Measurements from ENCODE around the gene NINJ1.

The NINJ1 gene

DNA sequence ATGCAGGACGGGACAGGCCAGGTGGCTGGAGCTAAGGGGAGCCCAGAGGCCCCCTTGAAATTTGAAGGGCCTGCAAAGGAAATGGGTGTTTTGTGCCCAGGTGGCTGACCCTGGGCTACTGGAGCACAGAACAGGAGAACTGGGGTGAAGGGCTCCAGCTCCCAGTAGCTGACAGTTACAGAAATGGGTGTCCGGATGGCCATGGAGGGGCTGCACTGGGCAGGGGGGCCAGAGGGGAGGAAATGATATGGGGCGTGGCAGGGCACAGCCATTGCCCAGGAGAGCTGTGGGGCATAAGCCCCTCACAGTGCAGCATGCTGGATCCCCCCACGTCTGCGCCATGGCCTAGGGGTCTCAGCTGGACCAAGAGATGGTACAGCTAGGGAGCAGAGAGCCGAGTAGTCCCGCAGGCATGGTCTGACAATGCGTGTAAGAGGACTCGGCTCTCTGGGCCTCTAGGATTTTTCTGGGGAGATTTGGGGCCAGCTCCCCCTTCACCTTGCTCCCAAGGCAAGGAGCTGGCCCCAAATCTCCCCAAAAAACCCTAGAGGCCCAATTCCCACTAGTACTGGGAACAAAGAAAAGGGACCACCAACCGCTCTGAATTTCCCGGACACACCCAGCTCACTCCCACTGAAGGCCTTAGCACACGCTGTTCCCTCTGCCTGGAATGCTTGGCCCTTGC is 45.9 kb downstream of the NINJ1 start:
- no peak for DNase-seq (ENCODE audit: low spot score)

DNA sequence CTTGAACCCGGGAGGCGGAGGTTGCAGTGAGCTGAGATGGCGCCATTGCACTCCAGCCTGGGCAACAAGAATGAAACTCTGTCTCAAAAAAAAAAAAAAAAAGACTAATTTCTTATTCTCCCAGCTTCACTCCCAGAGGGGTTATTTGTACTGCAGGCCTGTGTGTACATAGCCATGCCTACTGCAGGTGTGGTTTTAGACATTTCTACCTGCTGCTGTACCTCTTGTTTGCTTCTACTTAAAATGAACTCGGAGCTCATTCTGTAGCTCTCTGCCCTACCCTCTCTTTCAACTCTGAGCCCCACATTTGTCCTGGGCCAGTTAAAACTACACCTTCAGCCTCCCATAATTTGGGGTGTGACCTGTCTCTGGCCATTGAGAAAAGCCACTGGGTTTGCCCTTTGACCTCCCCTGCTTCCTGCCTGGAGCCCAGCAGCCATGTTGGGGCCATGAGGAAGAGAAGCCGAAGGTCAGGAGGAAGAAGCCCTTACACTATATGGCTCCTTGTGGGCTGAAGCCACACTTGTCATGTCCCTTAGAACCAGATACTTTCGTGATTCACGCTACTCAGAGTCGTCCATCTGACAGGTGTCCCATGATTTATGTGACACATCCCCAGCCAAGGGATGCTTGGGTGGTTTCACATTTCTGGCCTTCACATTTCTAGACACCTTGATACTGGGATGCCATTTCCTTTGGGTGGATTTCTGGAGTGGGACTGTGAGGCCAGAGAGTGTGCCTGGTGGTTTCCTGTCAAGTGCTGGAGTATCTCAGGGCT is 47.4 kb downstream of the NINJ1 start:
- no peak for DNase-seq (ENCODE audit: low spot score)

DNA sequence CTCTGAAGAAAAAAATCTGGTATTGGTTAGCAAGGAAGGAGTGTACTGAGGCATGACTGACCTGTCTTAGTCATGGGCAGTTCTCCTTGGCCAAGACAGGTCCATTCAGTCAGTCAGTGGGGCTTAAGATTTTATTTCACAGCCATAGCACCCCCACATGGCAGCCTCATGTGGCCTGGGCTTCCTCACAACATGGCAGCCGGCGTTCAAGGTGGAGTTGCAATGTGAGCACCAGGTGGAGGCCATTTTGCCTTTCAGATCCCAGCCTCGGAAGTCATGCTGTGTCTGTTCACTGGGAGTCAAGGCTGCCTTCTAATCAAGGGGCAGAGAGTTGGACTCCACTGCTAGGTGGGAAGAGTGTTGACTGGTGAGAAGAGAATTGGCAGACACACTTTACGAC is 48.4 kb downstream of the NINJ1 start:
- DNase-seq (ENCODE audit: low spot score): no peak

DNA sequence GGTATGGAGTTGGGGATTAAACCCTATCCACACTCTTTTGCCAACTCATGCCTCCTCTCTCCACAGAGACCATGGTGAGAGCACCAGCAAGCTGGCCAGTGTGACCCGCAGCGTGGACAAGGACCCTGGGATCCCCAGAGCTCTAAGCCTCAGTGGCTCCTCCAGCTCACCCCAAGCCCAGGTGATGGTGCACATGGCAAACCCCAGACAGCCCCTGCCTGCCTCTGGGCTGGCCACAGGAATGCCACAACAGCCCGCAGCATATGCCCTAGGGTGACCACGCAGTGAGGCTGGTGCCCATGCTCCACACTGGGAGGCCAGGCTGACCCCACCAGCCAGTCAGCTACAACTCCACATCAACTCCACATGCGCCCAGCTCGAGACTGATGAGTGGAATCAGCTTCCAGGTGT is 49.6 kb downstream of the NINJ1 start:
- DNase-seq (ENCODE audit: low spot score): no peak

DNA sequence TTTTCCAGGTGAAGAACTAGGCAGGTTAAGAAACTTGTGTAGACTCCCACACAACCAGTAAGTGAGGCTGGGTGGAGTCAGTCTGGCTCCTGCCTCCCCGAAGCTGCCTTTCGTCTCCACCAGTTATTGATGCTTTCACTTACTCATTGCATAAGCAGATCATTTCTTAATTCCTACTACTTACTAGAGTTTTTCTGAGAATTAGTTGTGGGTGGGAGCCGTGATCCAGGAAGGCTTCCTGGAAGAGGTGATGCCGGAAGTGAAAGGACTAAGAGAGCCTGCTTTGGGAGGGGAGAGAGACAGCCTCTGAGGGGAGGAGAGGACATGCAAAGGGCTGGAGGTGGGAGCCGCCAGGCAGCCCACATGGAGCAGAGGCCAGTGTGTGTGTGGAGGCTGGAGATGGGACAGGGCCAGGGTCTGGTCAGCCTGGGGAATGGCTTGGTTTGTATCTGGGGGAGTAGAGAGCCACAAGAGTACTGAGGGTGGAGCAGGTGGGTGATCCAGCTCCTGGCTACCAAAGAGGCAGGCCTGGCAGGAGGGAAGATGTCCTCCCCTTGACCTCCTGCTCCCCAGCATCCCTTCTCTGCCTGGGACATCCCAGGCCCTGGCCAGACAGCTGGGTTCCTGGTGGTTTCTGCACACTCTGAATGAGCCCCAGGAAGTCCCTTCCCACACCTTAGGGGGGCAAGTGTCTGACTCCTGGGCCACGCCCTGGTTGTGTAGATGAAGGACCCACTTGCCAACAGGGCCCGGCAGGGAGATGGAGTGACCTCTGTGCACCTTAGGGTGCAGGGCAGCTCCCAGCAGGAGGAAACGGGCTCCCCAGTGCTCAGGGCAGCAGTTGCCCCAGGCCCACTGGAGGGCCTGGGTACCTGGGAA is 50.2 kb downstream of the NINJ1 start:
- DNase-seq (ENCODE audit: low spot score): no peak

DNA sequence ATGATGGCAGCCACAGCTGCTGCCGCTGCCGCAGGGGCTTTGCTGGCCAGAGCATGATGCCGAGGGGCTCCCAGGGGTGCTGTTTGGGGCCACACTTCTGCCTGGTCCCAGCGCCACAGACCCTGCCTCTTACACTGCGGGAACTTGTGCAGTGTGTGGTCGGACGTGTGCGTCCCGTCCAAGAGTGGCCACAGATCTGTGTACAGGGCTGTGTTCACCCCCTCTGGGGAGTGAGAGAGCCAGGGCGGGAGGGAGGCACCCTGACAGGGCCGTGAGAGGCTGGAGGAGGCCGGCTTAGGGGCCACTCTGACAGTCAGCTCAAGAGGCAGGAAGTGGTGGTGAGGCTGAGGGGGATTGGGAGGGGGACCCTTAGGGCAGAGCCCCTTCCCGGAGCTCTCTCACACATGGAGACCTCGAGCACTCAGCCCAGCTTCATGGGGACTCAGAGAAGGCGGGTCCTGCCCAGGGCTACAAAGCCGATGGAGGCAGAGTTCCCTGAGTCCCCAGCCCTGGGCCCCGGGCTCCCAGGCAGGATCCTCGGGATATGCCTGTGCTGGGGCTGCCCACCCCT is 51.1 kb downstream of the NINJ1 start:
- DNase-seq (ENCODE audit: low spot score): no peak

DNA sequence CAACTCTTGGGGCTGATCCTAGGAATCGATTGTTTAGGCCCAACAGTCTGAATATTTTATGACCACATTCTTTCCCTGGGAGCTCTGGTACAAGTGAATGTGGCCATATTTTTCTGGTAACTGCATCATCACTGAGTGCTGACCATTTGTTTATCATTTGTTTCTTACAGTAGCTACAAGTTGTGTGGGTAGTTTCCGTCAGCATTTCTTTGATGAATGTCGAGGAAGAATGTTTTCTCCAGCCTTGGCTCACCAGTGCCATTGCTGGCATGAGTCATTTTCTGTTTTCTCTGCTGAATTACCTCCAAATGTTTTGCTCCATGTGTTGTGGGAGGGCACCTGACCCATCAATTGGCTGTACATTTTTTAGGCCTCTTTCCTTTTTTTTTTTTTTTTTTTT is 52.1 kb downstream of the NINJ1 start:
- DNase-seq (ENCODE audit: low spot score): no peak

DNA sequence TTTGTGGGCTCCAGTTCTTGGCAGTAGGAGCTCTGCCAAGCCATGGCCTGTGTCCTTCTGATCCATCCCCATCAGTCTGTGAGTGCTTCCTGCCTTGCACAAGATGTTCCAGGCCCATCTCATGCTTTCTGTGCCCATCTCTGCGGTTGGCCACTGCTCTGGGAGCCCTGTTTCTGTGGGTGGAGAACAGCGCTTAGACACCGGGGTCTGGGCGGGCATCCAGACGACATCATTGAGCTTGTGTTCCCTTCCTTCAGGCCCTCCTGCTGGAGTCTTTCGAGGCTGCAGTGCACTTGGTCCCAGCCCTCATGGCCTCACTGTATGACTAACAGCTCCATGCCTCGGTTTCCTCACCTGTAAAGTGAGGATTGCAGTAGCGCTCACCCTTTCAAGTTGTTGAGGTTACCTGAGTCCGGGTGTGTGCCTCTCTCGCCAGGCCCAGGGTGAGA is 52.9 kb downstream of the NINJ1 start:
- no peak for DNase-seq (ENCODE audit: low spot score)

DNA sequence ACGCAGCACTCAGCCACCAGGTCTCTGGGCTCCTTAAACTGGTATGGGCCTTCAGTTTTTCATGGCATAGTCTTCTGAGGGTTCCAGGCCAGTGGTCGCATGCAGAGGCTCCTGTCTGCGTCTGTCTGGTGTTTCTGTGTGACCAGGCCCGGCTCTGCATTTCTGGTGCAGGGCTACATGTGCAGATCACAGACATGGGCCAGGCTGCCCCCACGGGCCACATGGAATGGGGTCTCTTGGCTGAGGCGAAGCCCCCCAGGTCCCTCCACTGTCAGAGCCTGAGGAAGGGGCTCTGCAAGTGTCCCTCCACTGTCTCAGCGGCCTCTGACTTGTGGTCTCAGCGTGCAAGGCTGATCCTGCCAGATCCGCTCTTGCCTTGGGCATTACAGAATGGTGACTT is 53.6 kb downstream of the NINJ1 start:
- no peak for DNase-seq (ENCODE audit: low spot score)

DNA sequence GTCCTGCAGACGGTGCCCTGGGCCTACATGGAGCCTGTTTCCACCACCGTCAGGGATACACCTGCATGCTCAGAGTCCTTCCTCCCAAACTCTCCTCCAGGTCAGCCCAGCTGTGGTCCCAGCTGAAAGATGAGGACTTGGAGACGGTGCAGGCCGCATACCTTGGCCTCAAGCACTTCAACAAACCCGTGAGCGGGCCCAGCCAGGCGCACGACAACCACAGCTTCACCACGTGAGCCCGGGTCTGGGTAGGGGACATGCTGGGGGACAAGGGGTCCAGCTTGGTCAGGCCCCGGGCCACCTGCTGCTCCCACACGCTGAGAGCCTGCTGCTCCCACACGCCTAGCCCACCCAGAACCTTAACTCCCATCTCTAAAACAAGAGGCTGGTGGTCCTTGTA is 54.7 kb downstream of the NINJ1 start:
- no peak for DNase-seq (ENCODE audit: low spot score)

DNA sequence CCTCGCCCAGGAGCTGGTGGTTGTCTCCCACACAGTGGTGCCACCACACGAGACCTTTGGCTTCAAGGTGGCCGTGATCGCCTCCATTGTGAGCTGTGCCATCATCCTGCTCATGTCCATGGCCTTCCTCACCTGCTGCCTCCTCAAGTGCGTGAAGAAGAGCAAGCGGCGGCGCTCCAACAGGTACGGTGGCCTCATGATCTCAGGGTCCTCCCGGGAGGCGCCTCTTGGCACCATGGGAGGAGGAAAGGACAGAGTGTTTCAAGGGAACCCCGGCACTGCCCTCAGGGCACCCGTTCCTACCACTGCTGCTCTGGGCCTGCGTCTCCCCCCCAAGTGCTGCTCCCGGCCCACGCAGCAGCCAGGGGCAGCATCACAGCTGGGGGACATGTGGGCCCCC is 56.2 kb downstream of the NINJ1 start:
- DNase-seq (ENCODE audit: low spot score): no peak

DNA sequence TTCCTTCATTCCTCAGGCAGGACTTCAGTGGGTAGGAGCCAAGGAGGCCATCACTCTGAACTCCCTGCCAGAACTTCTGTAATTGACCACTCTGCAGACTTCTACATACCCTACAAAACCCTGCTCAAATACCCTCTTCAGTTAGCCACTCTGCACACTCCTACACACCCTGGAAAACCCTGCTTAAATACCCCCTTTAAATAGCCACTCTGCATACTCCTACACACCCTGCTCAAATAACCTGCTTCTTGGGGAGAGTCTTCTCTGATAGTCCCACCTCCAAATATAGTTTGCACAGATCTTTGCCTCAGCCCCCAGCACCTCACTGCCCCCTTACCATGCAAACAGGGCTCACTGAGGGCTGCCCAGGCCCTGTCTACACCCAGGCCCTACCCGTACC is 56.7 kb downstream of the NINJ1 start:
- DNase-seq (ENCODE audit: low spot score): no peak

DNA sequence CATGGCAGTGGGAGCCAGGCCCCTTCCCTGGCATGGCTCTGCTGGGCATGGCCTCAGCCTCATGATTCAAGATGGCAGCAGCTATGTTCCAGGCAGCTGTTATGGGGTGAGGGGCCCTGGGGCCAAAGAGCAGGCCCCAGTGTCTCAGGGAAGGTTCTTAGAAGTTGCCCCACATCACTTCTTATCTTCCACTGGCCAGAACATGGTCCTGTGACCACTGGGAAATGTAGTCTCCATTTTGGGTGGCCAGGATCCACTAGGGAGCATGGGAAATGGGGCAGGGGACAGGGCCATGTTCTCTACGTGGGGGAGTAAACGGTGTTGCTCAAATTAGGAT is 57.3 kb downstream of the NINJ1 start:
- no peak for DNase-seq (ENCODE audit: low spot score)

DNA sequence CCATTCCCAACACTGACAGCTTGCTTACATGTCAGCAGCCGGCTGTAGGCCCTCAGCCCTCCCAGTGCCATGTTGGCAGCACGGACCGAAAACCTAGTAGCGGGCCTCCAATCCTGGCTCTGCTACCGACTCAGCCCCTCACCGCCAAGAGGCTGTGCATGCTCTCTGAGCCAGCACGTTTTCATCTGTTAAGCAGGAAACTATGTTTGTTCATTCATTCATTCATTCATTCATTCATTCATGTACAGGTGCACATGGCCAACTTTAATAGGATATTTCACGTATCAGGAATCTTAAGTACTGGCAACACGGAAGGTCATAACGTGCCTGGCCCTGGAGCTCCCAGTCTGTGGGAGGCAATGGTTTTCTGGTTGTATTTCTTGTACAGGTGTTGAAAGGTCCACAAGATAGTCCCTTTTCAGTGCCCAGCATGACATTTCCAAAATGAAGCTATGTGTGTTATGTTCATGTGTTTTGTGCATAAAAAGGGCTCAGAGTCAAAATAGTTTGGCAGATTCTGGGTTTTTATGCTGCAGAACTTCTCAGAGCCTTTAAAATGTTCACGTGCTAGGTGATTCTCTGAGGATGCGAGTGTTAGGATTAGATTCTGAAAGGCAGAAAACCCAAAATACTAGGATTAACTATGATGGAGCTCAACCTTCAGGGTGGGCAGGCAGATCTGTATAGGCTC is 57.8 kb downstream of the NINJ1 start:
- no peak for DNase-seq (ENCODE audit: low spot score)

DNA sequence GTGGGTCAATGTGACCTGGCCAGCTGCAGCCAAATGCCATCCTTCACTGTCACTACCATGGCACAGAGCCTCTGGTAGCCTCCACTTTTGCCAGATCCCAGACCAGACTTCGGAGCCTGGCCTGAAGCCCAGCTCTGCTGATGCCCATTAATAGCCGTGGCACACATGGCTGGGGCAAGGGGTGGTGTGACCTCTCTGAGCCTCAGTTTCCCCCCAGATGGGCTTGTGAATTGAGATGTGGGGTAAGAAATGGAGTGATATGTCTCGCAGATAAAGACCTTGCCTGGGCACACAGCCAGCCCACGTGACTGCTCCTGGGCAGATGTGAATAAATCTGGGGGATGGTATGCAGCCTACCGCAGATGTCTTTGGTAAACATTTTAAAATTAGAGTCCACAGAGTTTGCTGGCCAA is 61.7 kb downstream of the NINJ1 start:
- DNase-seq (ENCODE audit: low spot score): no peak
